ENCODE results near the gene OR4K5.
"Not testable (repeated sequence)": the region's sequence is repeated elsewhere in the genome, so short reads cannot be mapped to it uniquely, and the experiment has no call there.

Gene OR4K5, protein sequence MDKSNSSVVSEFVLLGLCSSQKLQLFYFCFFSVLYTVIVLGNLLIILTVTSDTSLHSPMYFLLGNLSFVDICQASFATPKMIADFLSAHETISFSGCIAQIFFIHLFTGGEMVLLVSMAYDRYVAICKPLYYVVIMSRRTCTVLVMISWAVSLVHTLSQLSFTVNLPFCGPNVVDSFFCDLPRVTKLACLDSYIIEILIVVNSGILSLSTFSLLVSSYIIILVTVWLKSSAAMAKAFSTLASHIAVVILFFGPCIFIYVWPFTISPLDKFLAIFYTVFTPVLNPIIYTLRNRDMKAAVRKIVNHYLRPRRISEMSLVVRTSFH

DNA sequence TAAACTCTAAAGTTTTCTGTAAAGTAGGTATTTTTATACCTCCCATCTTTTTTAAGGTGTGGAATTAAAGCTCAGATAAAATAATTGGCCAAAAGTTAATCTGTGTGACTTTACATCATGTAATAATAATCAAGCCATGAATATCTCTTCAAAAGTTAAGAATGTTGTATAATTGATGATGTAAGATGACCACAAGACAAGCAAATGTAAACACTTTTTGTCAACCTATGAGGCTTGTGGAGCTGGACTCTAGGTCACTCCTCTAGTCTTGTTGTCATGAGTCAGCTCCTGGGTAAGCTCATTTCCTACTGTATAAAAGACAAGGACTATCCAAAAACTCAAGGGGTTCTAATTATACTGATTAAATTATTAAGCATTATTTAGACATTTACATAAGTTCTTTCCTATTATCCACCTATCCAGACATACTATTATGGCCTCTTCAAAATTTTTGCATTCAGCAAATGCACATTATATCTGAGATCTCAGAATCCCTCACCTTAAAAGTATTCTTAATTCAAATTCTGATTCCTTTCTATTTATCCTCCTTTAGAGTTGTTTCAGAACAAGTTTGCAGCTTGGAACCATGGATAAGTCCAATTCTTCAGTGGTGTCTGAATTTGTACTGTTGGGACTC lies at the start of gene OR4K5:
TSS of gene OR4K5 (plus strand) at position 587 of the 637 bp plus-strand sequence. CDS start at position 587, 0 bp downstream.
- DNase-seq, result no peak

DNA sequence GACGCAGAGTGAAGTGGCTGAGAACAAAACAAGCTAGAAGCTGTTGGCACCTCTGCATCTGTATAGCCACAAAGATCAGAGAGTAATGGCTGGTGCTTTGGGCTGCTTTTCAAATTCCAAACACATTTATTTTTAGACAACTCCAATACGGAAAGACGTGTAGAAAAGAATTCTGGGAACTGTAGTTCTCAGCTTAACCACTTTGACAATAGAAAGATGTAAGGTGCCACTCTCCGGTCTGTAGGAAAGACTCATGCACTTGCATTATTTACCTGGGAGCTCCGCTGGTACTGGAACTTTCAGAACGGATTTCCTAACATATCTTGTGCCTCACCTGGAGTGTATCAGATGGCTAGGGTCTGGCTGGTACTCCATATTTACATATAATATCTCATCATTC lies 47.2 kb upstream of the OR4K5 start:
- DNase-seq, result no peak

DNA sequence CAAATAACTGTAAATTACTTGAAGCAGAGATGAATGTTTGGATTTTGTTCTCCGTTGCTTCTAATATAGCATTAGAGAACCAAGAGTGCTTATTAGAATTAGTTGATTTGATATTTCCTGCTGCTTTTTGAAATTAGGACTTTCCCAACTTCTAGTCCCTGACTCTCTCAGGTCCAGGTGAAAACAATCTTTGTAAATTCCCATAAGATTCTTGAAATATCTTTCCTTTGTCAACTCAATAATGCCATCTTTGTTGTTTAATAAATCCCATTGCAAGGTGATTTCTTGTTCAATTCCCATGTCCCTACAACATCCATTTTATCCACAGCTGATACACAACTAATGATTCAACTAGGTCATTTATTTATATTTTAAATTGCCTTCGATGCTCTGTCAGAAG lies 45.6 kb upstream of the OR4K5 start, which contains the start of gene OR4K2:
TSS of gene OR4K2 (plus strand) at position 301 of the 400 bp plus-strand sequence. CDS start 1,126 bp downstream, outside the sequence.
- DNase-seq, result no peak

DNA sequence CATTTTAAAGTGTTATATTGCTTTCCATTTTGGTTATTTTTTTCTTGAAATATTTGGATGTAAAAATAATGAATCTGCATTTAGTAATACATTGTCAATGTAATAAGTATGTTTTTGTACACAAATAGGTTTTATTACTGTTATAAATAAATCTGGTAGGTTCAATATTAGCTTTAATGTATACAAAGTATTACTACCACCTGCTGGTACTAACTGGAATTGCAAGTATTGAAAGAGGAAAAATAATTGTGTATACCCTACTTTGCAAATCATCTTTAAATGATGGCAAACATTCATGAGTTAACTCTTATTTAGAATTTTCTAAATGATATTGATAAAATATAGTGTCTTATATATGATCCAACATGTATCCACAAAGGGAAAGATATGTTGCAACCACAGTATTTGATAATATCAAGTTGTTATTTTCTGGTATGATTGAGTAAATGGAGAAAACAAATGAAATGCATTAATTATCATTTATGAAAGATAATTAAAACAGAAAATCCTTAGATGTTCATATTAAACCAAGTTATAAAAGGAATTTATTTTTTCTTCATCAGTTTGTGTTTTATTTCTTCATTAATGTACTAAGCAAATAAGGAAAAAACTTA lies 42.3 kb upstream of the OR4K5 start:
- DNase-seq, result peak; percentile 4

DNA sequence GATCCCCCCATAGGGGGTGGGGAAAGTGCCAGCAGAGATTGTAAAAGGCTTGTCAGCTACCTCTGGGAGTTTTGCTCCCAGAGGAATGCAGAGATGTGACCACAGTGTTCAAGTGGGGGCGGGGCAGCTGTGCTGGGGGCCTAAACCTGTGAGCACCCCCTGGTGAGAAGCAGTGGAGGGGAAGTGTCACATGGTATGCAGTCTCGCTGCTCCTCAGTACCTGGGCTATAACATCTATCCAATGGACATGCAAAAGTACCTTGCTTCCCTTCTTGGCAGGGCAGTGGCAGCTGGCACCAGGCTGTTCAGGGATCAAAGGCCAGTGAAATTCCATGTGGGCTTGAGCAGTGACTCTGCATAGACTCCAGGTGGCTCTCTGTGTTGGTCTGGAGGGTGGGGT lies 25.1 kb upstream of the OR4K5 start:
- no peak for DNase-seq

DNA sequence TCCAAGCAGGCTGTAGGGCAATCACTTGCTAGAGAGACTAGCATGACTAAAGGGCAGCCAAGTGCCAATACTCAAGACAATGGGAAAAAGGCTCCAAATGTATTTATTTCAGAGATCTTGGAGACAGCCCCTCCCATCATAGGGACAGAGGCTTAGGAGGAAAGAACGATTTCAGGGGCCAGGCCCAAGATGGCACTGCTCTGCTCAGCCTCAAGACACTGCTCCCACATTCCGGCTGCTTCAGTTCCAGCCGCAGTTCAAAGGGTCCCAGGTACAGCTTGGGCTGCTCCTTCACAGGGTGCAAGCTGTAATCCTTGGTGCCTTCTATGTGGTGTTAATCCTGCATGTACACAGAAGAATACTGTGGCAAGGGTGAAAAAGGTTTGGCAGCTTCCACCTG lies 19.4 kb upstream of the OR4K5 start:
- DNase-seq, result no peak

DNA sequence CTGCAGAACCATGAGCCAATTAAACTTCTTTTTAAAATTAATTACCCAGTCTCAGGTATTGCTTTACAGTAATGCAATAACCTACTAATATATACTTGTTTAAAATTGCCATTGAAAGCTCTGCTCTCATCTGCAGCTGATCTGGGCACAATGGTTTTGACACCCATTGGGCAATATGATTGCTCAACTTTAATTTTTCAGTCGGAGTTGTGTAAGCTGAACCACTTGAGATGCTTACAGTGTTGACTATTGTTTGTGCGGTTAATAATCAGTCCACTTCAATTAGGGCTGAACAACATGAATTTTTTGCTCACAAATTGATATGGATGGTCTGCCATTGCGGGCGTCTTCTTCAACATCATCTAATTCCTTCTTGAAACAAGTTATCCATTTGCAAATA lies 18.0 kb upstream of the OR4K5 start:
- no peak for DNase-seq

DNA sequence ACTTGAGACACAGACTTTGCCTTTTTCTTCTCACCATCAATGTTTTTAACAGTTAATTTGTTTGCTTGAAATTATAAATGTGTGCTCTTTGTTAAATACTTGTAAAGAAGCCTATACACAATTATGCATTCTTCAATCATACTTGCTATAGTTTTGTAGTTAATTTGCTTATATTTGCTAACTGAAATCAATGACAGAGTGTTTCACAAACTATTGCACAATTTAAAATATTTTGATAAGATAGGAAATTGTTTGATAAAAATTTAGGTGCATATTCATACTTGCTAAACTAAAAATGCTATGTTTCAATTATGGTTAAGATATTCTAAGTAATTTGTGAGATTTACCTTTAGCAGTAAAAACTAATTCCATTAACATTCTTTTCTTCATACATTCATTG lies 13.7 kb upstream of the OR4K5 start:
- no peak for DNase-seq

DNA sequence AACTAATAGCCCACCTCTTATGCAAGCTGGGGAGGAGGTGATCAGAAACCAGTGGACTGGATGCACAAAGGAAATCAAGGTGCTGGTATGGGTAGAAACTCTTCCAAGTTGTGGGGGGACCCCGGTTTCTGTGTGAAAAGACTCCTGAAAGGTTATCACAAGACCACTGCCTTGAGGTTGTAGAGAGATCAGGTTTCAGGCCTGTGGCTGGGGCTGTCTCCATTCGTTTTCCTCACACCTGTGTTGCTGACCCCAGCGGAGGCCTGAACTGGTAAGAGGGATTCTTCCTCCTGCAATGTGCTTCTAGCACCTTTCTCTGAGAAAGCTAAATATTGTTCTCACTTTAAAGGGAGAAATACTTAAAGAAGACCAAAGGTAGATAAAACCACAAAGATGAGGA lies 9.3 kb upstream of the OR4K5 start:
- DNase-seq, result no peak

DNA sequence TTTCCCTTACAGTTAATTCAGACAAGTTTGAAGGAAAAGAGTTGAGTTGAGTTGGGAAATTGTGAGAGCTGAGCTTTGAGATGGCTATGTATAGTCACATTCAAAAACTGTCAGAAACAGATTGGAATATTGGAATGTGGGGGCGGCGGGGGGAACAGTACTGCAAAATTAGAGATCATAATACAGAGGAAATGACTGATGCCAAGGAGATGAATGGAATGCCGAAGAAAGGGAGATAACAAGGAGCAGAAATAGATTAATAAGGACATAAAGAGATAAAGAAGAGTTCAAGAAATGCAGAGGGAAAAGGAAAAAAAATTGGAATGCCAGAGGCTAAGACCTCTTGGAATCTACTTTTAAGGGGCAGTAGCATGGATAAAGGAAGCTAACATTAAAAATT lies 3.2 kb upstream of the OR4K5 start:
- DNase-seq, result no peak

DNA sequence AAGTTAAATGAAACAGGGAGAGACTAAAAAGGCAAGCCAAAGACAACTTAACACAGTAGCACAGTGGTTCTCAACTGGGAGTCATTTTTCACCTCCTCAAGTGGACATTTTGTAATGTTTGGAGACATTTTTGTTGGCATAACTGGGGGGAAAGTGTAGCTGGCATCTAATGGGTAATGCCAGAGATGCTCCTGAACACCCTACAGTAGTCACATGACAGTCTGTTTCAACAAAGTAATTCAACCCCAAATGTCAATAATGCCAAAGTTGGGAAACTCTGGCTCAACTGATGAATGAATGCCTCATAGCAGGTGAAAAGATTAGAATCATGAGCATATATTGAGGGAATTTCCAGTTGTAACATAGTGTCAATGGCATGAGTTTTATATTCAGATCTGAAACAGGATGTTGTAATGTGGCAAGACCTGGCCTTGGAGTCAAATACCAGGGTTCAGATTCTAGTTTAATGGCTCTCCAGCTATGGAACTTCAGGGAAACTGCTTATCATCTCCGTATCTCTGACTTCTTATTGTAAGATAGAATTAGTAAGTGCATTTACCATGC lies 2.4 kb upstream of the OR4K5 start:
- no peak for DNase-seq

DNA sequence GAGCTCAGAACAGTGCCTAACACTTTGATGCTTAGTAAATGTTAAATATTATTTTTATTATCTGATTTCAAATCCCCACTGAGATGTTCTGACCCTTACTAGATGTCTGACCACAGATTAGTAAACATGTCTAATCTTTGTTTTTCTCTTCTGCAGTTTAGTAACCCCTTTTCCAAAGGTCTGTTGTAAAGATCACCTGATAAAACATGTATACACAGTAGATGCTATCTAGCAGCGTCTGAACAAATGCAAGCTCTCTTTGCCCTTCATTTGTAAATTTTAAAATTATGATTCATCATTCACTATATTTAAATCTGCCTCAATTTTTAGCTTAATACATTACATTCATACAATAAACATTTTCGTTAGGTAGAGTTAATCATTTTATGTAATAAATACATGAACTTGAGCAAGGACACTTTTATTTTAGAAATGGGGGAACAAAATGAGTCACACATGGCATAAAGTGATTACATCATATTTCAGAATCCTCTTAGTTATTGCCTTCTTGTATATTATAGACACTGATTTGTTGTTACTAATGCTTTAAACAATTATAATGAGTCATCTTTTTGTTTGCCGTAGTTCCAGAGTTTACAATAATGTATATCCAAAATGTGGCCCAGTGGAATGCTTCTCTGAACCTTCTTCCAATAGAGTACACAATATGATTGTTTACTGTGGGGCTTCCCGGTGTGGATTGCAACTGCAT lies 1.7 kb upstream of the OR4K5 start:
- DNase-seq, result no peak

DNA sequence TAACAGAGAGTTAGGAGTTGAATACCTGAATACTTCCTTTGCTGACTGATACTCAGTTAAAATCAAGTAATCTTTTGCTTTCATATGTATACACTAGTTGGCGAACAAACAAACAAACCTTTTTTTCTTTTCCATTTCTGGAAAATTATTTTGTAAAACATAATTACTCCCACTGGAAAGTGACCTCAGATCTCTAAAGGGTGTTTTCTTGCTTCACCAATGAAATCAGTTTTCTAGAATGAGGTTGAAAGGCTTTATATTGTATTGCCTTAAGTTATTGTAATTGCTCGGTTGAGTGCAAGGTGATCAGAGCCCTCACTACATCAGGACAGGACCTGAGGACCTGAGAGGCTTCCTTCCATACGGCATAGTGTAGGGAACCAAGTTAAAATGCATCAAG lies 10.2 kb downstream of the OR4K5 start, which contains the start of gene OR4K1:
TSS of gene OR4K1 (plus strand) at position 301 of the 400 bp plus-strand sequence. CDS start 4,750 bp downstream, outside the sequence.
- DNase-seq, result no peak

DNA sequence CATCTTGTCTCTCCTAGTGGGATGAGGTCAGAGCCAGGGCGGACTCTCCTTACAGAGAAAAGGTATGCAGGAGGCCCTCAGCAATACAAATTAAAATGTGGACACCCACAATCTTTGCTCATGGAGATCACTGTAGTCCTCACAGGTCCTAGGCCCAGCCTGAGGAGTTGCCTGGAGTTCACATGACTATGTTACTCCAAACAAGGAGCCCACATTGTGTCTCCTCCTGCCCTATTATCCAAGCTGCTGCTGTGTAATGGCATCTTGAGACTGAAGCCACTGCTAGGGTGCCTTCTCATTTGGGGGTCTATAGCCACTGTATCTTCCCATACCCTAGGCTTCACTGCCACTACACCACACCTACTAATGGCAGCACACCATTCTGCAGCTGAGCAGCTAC lies 21.3 kb downstream of the OR4K5 start:
- DNase-seq, result no peak

DNA sequence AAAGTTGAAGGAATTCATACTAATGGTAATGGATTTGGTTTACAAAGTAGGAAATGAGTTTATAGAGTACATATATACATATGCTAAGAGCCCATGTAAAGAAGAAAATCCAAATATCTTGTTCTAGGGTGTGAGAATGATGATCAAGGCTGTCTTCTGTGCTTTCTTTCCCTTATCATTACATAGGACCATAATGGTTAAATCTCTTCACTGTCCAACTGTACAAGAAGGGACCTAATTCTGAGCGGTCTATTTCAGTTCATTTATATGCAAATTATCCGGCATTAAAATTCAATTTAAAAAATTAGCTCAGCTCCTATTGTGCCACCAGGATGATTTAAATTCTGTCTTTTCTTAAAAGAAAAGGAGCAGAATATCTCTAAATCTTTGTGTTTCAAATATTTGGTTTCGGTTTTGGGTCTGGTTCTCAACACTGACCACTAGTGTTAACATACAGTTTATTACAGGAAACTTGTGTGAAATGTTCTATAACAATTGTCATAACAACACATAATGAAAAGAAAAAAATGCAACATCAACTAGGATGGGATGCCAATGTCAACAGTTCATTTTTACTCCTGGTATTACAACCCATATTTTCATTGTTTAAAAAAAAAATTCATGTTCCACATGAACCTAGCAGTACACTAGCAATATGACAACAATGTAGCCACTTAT lies 27.1 kb downstream of the OR4K5 start:
- DNase-seq, result no peak

DNA sequence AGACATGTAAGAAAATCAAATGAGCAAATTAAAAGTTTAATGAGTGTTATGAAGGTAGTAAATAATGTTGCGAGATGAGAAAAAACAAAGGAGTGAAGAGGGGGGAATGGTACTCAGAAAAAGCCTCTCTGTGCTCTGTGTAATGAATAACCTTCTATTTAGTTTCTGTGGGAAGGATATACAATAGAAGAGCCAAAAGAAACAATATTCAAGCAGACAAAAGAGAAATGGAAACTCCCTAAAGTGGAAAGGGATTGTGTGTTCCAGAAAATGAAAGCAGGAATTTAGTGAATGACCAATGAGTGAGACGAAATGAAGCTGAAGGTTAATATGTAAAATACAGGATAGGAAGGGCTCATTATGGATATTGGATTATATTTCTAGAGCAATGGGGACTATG lies 28.8 kb downstream of the OR4K5 start:
- no peak for DNase-seq

DNA sequence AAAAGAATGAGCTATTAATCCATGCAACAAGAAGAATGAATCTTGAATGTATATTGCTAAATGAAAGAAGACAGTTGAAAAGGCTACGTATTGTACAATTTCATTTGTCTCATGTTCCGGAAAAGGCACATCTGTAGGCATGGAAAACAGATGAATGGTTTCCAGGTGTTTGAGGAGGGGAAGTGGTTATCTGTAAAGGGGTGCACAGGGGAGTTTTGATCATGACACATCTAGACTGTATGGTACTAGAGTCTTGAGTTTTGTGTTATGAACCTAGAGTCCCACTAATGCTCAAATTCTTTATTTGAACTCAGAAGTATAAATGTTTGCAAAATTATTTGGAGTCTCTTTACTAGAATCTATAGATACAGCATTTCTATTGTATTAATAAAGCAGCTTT lies 49.3 kb downstream of the OR4K5 start:
- DNase-seq, result not testable (repeated sequence)

Data from NCI-H146 (cell line).